Testis (tissue), 2 donors: Measurements from ENCODE around the gene SF3B3.

ENCODE experiments used
- CTCF ChIP-seq, 3 experiments: fragments of 450-650 bp in 2 of 3; fragments of 200-600 bp in 1 of 3; sonication (generic) in 1 of 3; IDR thresholded peaks; one replicate each; pipeline ENCODE4 v1.5.1; 2016 to 2019; ENCODE audit warnings: antibody characterized with exemption in 3 of 3, mild to moderate bottlenecking in 2 of 3, moderate library complexity in 1 of 3
- POLR2A ChIP-seq: fragments of 450-650 bp; IDR thresholded peaks from one replicate; pipeline ENCODE4 v1.6.1; 2017; ENCODE audit warnings: antibody characterized with exemption, mild to moderate bottlenecking, moderate library complexity

GRCh38 chr16:70475054-70475871 is 48.4 kb upstream of the SF3B3 start:
- TF ChIP-seq CTCF (IDR thresholded peaks at IDR 0.05) (no peak), POLR2A (no peak)
